ENCODE results near the gene RRP36.

DNA sequence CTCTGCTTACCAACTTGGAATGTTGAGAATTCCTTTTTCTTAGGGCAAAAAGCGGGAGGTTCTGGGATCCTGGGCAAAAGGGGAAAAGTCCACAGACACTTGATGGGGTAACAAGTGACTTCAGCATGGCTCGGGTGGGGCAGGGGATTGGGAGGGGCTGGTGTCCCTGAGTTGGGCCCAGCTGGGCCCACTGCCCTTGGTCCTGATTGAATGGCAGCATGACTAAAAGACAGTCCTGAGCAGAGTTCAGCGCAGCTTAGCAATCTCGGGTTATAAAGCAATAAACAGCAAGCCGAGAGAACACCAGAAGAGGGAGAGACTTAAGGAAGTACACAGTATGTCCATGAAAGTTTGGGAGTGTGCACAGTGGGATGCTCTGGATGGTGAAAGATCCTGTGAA, 31.5 kb upstream of the RRP36 start:
- TF ChIP-seq, protein P1, sequence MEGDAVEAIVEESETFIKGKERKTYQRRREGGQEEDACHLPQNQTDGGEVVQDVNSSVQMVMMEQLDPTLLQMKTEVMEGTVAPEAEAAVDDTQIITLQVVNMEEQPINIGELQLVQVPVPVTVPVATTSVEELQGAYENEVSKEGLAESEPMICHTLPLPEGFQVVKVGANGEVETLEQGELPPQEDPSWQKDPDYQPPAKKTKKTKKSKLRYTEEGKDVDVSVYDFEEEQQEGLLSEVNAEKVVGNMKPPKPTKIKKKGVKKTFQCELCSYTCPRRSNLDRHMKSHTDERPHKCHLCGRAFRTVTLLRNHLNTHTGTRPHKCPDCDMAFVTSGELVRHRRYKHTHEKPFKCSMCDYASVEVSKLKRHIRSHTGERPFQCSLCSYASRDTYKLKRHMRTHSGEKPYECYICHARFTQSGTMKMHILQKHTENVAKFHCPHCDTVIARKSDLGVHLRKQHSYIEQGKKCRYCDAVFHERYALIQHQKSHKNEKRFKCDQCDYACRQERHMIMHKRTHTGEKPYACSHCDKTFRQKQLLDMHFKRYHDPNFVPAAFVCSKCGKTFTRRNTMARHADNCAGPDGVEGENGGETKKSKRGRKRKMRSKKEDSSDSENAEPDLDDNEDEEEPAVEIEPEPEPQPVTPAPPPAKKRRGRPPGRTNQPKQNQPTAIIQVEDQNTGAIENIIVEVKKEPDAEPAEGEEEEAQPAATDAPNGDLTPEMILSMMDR (IDR thresholded peaks at IDR 0.05): no peak
- peak in 1 of 2 donors; percentile 64 for TF ChIP-seq POLR2A (IDR thresholded peaks at IDR 0.05)
